ENCODE data around the gene FYCO1.
A peak's percentile ranks its signal among the peaks of the same experiment; 100 is the strongest.

Gene FYCO1

DNA sequence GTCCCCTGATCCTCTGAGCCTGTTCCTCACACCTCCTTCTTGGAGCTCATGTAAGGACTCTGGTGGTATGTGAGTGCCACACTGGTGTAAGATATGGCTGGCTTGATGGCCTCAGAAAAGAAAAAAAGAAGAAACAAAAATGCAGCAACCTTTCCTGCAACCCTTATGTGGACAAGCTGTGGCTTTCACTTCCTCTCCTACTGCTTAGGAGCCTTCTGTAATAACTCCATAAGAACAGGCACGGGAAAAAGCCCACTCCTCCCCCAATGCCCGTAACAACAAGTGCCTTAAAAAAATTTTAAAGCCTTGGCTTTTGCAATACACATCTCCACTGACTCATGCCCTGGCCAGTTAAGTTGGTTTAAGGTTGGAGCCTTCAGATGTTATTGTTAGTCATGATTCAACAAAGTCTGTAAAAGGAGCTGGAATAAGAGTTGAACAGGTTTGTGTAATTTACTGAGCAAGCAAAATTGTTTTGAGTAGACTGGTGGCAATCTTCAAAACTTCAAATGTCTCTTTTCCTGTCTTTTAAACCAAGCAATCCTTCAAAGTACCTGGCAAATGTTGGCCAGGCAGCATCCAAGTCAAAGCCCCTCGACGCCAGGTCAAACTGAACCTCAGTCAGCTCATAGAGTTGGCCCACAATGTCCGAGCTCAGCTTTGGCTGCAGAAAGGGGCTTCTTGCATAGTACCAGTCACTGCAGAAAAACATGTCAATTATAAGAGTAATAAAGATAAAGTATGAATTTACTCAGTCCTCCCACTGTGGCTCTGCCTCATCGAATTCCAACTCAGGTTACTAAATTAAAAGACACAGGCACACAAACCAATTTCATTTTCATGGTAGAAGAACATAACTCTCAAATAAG lies 22.9 kb downstream of the FYCO1 start:
- H3K18ac ChIP-seq (ENCODE audit: low read length): no peak overlapping the region
- H2AK5ac ChIP-seq (ENCODE audit: low read length): no peak overlapping the region
- peak; percentile 87 to 93 for DNase-seq
- H3K4me3 ChIP-seq (ENCODE audit: low read depth, low read length): no peak overlapping the region
- H3K9me3 ChIP-seq (ENCODE audit: insufficient read depth, low read depth, low read length): no peaks in the 10 kb centered on the region
- peak overlapping the region; percentile 30 for H2BK12ac ChIP-seq (ENCODE audit: low read length)
- no peak overlapping the region for H2BK5ac ChIP-seq (ENCODE audit: low read depth, low read length, poor library complexity)
- H4K12ac ChIP-seq (ENCODE audit: low read depth, low read length): no peak overlapping the region
- WGBS (ENCODE audit: extremely low coverage, insufficient coverage, insufficient read length): no CpG with 5 or more reads among the region's 6 CpGs
- no peak overlapping the region for H3K4ac ChIP-seq (ENCODE audit: low read depth, low read length)
- no peak overlapping the region for H4K8ac ChIP-seq (ENCODE audit: low read depth, low read length)
- no peak overlapping the region for H3K23ac ChIP-seq (ENCODE audit: low read length)
- no peak overlapping the region for H3K9ac ChIP-seq (ENCODE audit: low read length)
- H4K91ac ChIP-seq (ENCODE audit: low read depth, low read length): no peak overlapping the region
- H3K4me1 ChIP-seq (ENCODE audit: control insufficient read depth in 1 of 2, insufficient read depth in 2 of 2, low read length in 2 of 2): peaks cover 8 to 10% of the 10 kb centered on the region in 2 experiments
- no peak overlapping the region for H3K4me2 ChIP-seq (ENCODE audit: low read length)
- peak overlapping the region; percentile 11 for H2BK120ac ChIP-seq (ENCODE audit: insufficient read depth, low read length, poor library complexity)
- H3K27ac ChIP-seq (ENCODE audit: low read depth, low read length): peak overlapping the region; percentile 33
- no peak overlapping the region for H3K14ac ChIP-seq (ENCODE audit: low read length)
- H3K36me3 ChIP-seq (ENCODE audit: control insufficient read depth in 1 of 2, insufficient read depth in 2 of 2, low read length in 2 of 2): peaks cover 11 to 17% of the 10 kb centered on the region in 2 experiments
- H3K79me2 ChIP-seq (ENCODE audit: control insufficient read depth, insufficient read depth, low read length, poor library complexity): peaks cover 2% of the 10 kb centered on the region
- no peak overlapping the region for H2AFZ ChIP-seq (ENCODE audit: insufficient read depth, low read length, poor library complexity)
- H3K27me3 ChIP-seq (ENCODE audit: insufficient read depth, low read length): no peaks in the 10 kb centered on the region
- peaks cover 13% of the 10 kb centered on the region for H3K79me1 ChIP-seq (ENCODE audit: low read length)

GRCh38 chr3:45969953-45970352 lies 25.7 kb downstream of the FYCO1 start:
- Histone ChIP-seq H3K9ac (ENCODE audit: low read length) (no peak overlapping the region), H2BK5ac (ENCODE audit: low read depth, low read length, poor library complexity) (no peak overlapping the region), H4K8ac (ENCODE audit: low read depth, low read length) (no peak overlapping the region), H3K27me3 (ENCODE audit: insufficient read depth, low read length) (no peaks in the 10 kb centered on the region), H3K36me3 (ENCODE audit: control insufficient read depth in 1 of 2, insufficient read depth in 2 of 2, low read length in 2 of 2) (peaks cover 28 to 30% of the 10 kb centered on the region in 2 experiments), H4K91ac (ENCODE audit: low read depth, low read length) (no peak overlapping the region), H3K4me1 (ENCODE audit: control insufficient read depth in 1 of 2, insufficient read depth in 2 of 2, low read length in 2 of 2) (peaks cover 13 to 19% of the 10 kb centered on the region in 2 experiments), H2AK5ac (ENCODE audit: low read length) (no peak overlapping the region), H2BK120ac (ENCODE audit: insufficient read depth, low read length, poor library complexity) (no peak overlapping the region), H3K14ac (ENCODE audit: low read length) (no peak overlapping the region), H3K4me3 (ENCODE audit: low read depth, low read length) (no peak overlapping the region), H3K79me1 (ENCODE audit: low read length) (peaks cover 21% of the 10 kb centered on the region), H3K4ac (ENCODE audit: low read depth, low read length) (no peak overlapping the region), H3K23ac (ENCODE audit: low read length) (no peak overlapping the region), H3K4me2 (ENCODE audit: low read length) (no peak overlapping the region), H3K79me2 (ENCODE audit: control insufficient read depth, insufficient read depth, low read length, poor library complexity) (peaks cover 2% of the 10 kb centered on the region), H3K9me3 (ENCODE audit: insufficient read depth, low read depth, low read length) (no peaks in the 10 kb centered on the region), H2BK12ac (ENCODE audit: low read length) (no peak overlapping the region), H3K27ac (ENCODE audit: low read depth, low read length) (no peak overlapping the region), H4K12ac (ENCODE audit: low read depth, low read length) (no peak overlapping the region), H3K18ac (ENCODE audit: low read length) (no peak overlapping the region), H2AFZ (ENCODE audit: insufficient read depth, low read length, poor library complexity) (no peak overlapping the region)
- no CpG with 5 or more reads among the region's 3 CpGs for WGBS (ENCODE audit: extremely low coverage, insufficient coverage, insufficient read length)
- no peak for DNase-seq

DNA sequence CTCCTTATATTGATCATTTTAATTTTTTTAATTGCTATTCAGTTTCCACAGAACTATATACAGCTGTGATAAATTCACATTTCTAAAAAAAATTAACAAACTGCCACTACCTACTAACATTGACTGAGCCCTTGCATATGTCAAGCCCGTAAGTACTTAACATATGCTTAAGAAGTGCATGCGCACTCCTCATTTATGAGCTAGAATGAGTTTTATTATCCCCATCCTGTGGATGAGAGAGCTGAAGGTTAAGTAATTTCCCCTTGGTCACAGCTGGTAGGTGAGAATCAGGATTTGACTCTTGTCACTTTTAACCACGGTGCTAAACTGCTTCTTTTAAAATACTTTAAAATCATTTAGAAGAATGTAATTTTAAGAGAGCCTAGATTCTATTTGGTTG lies 26.5 kb downstream of the FYCO1 start:
- H2BK5ac ChIP-seq (ENCODE audit: low read depth, low read length, poor library complexity): no peak overlapping the region
- H3K4ac ChIP-seq (ENCODE audit: low read depth, low read length): no peak overlapping the region
- H2BK120ac ChIP-seq (ENCODE audit: insufficient read depth, low read length, poor library complexity): no peak overlapping the region
- no peaks in the 10 kb centered on the region for H3K9me3 ChIP-seq (ENCODE audit: insufficient read depth, low read depth, low read length)
- no peak overlapping the region for H3K14ac ChIP-seq (ENCODE audit: low read length)
- H3K18ac ChIP-seq (ENCODE audit: low read length): no peak overlapping the region
- no peaks in the 10 kb centered on the region for H3K27me3 ChIP-seq (ENCODE audit: insufficient read depth, low read length)
- H3K4me3 ChIP-seq (ENCODE audit: low read depth, low read length): no peak overlapping the region
- H3K23ac ChIP-seq (ENCODE audit: low read length): no peak overlapping the region
- H3K4me1 ChIP-seq (ENCODE audit: control insufficient read depth in 1 of 2, insufficient read depth in 2 of 2, low read length in 2 of 2): peaks cover 13 to 19% of the 10 kb centered on the region in 2 experiments
- H3K79me2 ChIP-seq (ENCODE audit: control insufficient read depth, insufficient read depth, low read length, poor library complexity): peaks cover 2% of the 10 kb centered on the region
- DNase-seq: no peak
- no peak overlapping the region for H4K8ac ChIP-seq (ENCODE audit: low read depth, low read length)
- no peak overlapping the region for H3K27ac ChIP-seq (ENCODE audit: low read depth, low read length)
- H4K12ac ChIP-seq (ENCODE audit: low read depth, low read length): no peak overlapping the region
- H3K4me2 ChIP-seq (ENCODE audit: low read length): no peak overlapping the region
- no peak overlapping the region for H2AK5ac ChIP-seq (ENCODE audit: low read length)
- no peak overlapping the region for H2AFZ ChIP-seq (ENCODE audit: insufficient read depth, low read length, poor library complexity)
- H3K36me3 ChIP-seq (ENCODE audit: control insufficient read depth in 1 of 2, insufficient read depth in 2 of 2, low read length in 2 of 2): peaks cover 32 to 35% of the 10 kb centered on the region in 2 experiments
- H2BK12ac ChIP-seq (ENCODE audit: low read length): no peak overlapping the region
- H3K9ac ChIP-seq (ENCODE audit: low read length): no peak overlapping the region
- peaks cover 21% of the 10 kb centered on the region for H3K79me1 ChIP-seq (ENCODE audit: low read length)
- WGBS (ENCODE audit: extremely low coverage, insufficient coverage, insufficient read length): no CpG with 5 or more reads among the region's 3 CpGs
- H4K91ac ChIP-seq (ENCODE audit: low read depth, low read length): no peak overlapping the region

- Histone ChIP-seq H3K4me3 (ENCODE audit: low read depth, low read length) (no peak overlapping the region), H3K4ac (ENCODE audit: low read depth, low read length) (no peak overlapping the region), H3K27me3 (ENCODE audit: insufficient read depth, low read length) (no peaks in the 10 kb centered on the region), H2BK5ac (ENCODE audit: low read depth, low read length, poor library complexity) (peak overlapping the region; percentile 63), H3K79me1 (ENCODE audit: low read length) (peaks cover 21% of the 10 kb centered on the region), H4K8ac (ENCODE audit: low read depth, low read length) (peak overlapping the region; percentile 84), H3K4me2 (ENCODE audit: low read length) (peak overlapping the region; percentile 47), H3K27ac (ENCODE audit: low read depth, low read length) (peak overlapping the region; percentile 91), H2BK12ac (ENCODE audit: low read length) (no peak overlapping the region), H3K18ac (ENCODE audit: low read length) (peak overlapping the region; percentile 82), H3K23ac (ENCODE audit: low read length) (no peak overlapping the region), H3K36me3 (ENCODE audit: control insufficient read depth in 1 of 2, insufficient read depth in 2 of 2, low read length in 2 of 2) (peaks cover 31 to 36% of the 10 kb centered on the region in 2 experiments), H3K79me2 (ENCODE audit: control insufficient read depth, insufficient read depth, low read length, poor library complexity) (peaks cover 2% of the 10 kb centered on the region), H3K9me3 (ENCODE audit: insufficient read depth, low read depth, low read length) (no peaks in the 10 kb centered on the region), H4K91ac (ENCODE audit: low read depth, low read length) (peak overlapping the region; percentile 75), H3K14ac (ENCODE audit: low read length) (peak overlapping the region; percentile 75), H3K9ac (ENCODE audit: low read length) (no peak overlapping the region), H4K12ac (ENCODE audit: low read depth, low read length) (no peak overlapping the region), H2BK120ac (ENCODE audit: insufficient read depth, low read length, poor library complexity) (peak overlapping the region; percentile 52), H2AFZ (ENCODE audit: insufficient read depth, low read length, poor library complexity) (no peak overlapping the region), H3K4me1 (ENCODE audit: control insufficient read depth in 1 of 2, insufficient read depth in 2 of 2, low read length in 2 of 2) (peaks cover 13 to 19% of the 10 kb centered on the region in 2 experiments), H2AK5ac (ENCODE audit: low read length) (no peak overlapping the region)
- WGBS (ENCODE audit: extremely low coverage, insufficient coverage, insufficient read length): no CpG with 5 or more reads among the region's 2 CpGs
- DNase-seq: peak; percentile 86 to 89
These were observed 26.9 kb downstream of the FYCO1 start for GRCh38 chr3:45968706-45969105.

Data from trophoblast cell (in vitro differentiated cells and primary cell).